A549 treated with CpdA at 1 μM for 4 hours (cell line): ENCODE results near the gene GATA6. TPM values are rescaled to one million over a fixed set of nuclear protein-coding genes. Genes with fewer than 3 reads are reported as not detected.

Experiments
- total RNA-seq: library from RNA; stranded (reverse); fragments of 200-300 nt; extraction: Qiagen RNA extraction; gene quantifications from 5 replicates; pipeline ENCODE4 v1.2.3, GENCODE V29; 2022; ENCODE audit warnings: low read depth

GATA6 gene
- 1.9 to 2.8 TPM (median 2.7 TPM) in 5 replicates for total RNA-seq

DNA sequence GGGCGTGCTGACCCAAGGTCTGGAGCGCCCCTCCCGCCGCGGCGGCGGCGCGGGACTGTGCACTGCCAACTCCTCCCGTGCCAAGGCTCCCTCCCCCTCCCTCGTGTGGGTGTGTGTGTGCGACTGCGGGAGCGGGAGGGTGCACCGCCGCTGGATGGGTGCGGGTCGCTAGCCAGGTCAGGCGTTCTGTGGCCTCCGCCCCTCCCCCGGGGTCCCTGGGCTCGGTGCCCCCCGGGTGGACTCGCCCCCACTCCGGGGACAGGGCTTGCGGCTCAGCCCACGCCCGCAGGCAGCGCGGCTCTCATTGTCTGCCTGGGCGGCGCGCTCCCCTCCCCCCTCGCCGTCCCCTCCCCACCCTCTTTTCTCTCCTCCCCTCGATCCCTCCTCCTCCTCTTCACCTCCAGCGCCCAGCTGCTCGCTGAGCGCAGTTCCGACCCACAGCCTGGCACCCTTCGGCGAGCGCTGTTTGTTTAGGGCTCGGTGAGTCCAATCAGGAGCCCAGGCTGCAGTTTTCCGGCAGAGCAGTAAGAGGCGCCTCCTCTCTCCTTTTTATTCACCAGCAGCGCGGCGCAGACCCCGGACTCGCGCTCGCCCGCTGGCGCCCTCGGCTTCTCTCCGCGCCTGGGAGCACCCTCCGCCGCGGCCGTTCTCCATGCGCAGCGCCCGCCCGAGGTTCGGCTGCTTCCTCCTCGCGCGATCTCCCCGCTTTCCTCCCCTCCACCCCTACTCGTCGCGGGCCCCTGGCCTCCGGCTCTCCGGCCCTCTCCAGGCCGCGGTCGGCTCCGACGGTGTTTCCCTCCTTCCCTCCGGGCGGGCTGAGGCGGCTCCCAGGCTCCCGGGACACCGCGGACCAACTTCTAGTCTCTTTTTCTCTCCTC, at the start of gene GATA6:
Gene GATA6, plus strand, starts transcription at position 579 of the 878 bp plus-strand sequence. CDS start 1,556 bp downstream, outside the sequence.

Other genes with a start within 250 kb of the GATA6 start
- not detected in 5 replicates for gene CTAGE1, start 248.3 kb downstream of the GATA6 start, total RNA-seq